NCI-H1092 (cell line): ENCODE data around the gene AFF1.
"Not testable (repeated sequence)": the region's sequence is repeated elsewhere in the genome, so short reads cannot be mapped to it uniquely, and the experiment has no call there.

Source experiments
- DNase-seq: peaks from one replicate; lab custom pipeline; 2025; lab: John Stamatoyannopoulos, UW

AFF1 gene

DNA sequence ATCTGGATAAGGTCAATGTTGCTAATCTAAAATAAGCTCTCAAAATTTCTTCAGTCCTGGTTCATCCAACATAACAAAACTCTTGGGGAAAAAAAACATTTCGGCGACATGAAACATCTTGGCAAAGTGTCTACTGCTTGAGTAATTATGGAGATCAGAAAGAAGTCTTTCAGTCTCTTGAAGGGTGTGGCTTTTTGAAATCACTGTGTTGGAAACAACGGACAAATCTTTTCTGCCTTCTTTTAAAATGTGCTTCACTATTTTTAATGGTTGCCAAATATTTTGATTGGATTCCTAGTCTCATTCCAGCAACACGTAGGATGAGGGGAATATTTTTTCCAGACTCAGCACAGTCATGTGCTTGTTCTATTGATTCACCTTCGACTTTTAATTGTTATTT is 147.0 kb downstream of the AFF1 start:
- DNase-seq, result no peak

DNA sequence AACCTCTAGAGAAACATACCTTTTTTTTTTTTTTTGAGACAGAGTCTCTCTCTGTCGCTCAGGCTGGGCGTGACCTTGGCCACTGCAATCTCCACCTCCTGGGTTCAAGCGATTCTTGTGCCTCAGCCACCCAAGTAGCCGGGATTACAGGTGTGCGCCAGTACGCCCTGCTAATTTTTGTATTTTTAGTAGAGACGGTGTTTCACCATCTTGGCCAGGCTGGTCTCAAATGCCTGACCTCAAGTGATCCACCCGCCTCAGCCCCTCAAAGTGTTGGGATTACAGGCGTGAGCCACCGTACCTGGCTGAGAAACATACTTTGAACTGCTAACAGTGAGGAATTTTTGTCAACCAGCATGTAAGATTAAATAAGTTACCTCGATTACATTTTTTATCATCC is 150.9 kb downstream of the AFF1 start:
- DNase-seq, result not testable (repeated sequence)

DNA sequence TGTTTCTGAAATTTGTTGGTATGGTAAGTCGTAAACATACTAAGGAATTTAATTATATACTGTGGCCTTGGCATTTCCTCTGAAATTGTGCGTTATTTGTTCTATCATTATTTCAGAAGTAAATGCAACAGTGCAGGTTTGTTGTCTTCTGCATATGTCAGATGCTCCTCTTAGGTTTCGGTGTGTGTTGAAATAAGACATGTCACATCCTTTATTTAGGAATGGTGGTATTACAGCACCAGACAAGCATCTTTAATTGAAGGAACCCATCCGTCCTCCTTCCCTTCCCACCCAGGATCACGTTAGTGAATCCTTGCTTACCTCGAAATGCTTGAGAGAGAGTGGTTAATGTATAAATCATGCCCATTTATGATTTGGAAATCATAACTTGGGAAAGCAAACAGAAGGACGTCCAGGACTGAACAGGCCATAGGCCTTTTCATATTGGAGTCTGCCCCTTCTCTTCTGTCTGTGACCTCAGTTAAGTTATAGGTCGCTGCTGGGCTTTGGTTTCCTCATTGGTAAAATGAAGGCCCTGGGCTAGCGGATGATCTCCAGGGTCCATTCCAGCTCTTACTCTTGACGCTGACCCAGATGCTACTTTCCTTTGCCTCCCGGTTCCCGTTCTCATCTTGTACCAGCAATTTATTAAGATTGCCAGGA is 151.5 kb downstream of the AFF1 start:
- no peak for DNase-seq

DNA sequence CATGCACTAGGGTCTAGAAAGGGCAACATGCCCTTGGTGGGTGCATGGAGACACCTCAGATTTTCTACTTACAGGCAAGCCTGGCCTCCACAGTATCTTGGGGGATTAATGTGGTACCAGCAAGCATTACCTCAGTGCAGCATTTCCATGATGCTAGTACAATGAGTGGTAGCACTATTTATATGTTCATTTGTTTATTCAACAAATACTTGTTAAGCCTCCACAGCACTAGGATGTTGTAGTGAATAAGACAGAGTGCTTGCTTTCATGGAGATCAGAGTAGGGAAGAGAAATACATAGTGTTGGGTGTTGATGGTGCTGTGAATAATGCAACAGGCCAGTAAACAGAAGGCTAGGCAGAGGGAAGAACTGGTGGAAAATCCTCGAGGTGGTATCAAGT is 152.2 kb downstream of the AFF1 start:
- no peak for DNase-seq

DNA sequence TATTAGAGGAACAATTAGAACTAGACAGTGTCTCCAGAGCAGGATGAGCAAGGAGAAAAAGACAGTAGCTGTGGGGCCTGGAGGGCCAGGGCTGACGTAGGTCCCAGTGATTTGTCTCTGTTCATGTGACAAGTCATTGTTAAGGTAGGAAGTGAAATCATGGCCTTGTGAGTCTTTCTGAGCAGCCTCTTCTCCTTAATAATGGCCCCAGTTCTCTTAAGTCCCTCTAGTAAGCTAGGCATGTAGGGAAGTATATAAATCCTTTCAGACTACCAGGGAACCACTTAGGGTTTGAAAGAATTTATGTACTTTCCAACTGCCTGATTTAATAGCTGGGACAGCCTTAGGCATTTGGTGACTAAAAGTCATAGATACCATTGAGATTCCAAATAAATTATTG is 152.6 kb downstream of the AFF1 start:
- DNase-seq, result no peak

DNA sequence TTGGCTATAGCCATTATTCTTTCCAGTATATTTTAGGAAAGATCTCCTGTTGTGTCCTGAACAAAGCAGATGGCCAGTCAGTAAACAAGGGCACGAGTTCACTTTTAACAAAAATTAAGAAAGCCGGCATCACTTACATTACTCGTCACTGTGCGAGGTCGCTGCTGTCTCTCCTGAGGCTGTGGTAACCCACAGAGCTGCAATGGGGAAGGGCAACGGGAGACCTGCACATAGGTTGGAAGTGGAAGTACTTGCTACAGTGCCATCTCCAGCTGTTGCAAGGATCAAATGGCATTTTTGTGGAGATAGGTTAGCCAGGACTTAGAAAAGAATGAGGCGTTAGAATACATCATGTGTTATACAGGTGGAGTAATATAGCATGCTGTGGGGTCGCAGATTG is 153.4 kb downstream of the AFF1 start:
- DNase-seq, result no peak

DNA sequence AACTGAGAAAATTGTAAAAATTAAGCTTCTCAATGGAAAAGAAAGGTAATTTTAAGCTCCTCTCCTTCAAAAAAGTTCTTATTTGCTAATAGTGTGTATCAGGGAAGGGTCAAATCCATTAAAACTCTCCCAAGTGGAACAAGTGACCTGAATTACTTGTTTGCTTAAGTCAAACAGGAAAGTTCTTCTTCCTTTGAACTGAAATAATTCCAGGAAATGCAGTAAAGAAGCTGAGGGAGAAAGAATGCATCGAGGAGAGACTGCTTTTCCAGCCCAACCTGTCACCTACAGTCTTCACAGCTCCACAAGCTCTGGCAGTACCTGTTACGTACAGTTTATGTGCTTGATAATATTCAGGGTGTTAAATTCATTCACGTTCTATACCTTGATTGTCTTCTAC is 154.6 kb downstream of the AFF1 start:
- no peak for DNase-seq

DNA sequence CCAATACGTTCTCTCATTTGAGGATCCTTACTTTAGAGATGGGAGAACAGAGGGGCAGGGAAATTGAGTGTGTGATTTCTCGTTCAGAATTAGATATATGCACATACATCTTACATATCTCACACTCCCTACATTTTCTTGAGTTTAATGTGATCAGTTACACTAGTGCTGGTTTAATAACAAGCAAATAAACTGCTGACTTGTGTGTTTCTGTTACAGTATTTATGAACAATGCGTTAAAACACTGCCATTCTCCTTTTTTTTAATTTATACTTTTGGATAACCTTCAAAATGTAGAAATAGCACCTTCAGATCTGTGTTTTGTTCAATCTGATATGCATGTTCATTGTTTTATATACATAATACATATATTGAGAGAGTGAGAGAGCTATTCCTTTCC is 155.5 kb downstream of the AFF1 start:
- DNase-seq, result no peak

DNA sequence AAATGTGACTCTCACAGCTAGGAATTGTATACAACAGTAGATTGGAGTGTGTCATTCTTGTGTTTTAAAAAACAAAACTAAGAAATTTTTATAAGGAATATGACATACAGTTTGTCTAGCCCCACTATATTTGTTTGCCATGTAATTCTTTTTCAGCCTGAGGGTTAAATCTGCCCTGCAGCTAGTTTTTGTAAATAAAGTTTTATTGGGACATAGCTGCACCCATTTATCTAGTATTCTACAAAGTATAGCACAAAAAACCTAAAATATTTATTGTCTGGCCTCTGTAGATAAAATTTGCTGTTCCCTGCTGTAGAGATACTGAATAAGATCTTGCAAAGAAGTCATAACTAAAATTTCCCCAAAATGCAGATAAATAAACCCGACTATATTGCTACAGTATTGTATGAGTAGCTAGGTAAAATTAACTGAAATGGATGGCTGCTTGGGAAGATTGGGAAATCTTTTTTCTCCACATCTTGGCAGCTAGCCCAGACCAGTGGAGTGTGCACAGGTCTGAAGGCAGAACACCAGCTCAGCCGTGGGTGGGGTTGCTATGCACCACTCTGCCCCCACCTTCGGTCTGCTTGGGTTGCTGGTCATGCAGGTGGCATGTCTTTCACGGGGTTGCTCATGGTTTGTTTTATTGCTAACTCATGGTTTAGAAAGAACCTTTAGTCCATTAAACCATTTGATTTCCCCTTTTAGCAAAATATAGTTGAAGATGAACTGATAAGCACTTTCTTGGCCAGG is 157.8 kb downstream of the AFF1 start:
- peak; percentile 49 for DNase-seq

DNA sequence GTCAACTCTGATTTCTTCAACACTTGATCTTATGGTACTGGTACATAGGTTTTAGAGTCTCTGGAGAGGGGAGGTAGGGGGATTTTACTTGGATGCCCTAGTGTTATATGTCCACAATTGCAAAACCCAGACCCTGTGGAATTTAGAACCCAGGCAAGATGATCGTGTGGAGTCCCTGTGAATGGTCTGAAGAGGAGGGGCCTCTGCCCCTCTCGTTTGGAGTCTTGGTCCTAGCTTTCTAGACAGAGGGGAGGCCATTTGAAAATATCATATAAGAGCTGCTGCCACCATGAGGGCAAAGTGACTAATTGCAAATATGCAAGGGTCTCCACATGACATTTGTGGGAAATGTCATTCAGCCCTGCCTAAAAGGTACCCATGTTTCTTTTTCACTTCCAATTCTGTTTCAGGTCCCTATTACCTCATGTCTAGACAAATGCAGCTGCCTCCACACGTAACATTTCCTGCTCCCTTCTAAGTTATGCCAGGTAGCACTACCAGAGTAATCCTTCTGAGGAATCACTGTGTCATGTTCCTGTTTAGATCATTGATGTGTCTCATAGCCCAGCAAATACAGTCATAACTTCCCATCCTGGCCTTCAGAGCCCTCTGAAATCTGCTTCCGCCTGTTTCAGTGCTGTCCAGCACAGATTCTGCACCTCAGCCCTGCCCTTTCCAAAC is 158.8 kb downstream of the AFF1 start:
- DNase-seq, result peak; percentile 59

DNA sequence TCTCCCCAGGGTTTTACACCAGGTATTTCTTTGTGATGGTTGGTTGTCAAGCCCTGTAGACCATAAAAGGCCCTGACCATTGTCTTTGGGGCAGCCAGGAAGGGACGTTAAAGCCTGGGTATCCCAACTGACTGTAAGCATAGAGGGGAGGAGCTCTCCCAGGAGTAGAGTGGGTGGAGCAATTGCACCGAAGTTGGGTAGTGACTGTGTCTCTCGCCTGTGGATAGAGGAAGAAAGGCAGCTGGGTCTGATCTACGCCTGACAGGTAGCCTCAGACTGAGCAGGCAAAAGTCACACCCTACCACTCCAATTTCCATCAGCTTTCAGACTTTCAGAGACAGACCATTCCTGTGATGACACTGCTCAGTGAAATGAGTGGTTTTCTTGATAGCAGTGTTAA is 162.3 kb downstream of the AFF1 start:
- DNase-seq, result no peak

DNA sequence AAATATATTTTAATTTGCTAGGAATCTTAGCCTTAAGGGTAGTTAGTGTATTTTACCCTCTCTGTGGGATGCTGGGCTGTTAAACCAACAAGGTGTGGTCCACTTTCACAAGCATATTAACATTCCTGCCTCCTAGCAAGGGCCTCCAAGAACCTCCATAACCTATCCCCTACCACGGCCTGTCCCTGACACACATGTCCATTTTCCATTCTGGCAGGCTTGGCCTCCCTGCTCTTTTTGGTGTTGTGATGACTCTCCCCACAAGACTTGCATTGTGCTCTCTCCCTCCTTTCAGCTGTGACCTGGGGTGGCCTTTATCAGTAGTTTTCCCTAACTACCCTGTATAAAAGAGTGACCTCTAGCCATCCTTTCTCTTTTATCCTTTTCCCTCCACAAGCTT is 165.4 kb downstream of the AFF1 start:
- DNase-seq, result no peak

DNA sequence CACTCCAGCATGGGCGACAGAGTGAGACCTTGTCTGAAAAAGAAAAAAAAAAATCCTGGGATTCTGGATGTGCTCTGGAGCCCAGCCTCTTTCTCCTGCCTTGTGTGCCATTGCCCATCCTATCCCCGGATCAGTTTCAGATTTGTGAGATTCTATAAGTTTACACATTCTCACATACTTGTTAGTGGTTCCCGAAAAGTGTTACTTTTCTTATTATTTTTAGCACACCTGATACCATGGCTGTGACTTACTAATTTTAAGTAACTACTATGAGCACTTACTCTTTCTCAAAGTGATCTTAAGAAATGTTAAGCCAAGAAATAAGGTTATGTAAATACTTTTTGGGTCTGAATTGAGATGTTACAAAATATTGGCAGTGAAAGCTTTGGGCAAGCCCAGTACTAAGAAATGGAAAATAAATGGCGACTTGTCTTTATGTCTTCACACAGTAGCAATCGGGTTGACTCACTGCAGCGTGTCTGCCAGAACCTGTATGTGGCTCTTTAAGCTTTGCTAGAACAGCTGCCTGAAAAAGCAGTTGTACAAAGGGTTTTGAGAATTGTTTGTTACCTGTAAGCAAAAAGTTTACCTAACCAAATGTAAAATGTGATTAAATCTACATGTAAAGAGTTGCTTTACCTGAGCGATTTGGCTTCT is 166.9 kb downstream of the AFF1 start:
- no peak for DNase-seq

DNA sequence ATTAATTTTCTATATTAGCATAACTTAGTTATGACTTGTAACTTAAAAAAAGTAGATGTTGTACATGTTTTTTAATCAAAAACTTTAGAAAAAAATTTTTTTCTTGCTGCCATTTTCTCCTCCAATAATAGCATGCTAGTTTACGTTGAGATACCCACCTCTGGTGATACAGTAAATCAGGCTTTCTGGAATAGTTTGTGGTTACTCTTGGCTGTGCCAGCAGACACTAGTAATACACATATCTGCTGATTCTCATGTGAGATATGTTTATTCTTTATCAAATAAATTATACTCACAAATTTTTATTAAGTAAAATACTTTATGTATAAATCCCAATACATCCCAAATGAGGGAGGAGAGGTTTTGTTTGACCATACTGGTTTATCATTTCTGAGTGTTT is 168.3 kb downstream of the AFF1 start:
- no peak for DNase-seq

DNA sequence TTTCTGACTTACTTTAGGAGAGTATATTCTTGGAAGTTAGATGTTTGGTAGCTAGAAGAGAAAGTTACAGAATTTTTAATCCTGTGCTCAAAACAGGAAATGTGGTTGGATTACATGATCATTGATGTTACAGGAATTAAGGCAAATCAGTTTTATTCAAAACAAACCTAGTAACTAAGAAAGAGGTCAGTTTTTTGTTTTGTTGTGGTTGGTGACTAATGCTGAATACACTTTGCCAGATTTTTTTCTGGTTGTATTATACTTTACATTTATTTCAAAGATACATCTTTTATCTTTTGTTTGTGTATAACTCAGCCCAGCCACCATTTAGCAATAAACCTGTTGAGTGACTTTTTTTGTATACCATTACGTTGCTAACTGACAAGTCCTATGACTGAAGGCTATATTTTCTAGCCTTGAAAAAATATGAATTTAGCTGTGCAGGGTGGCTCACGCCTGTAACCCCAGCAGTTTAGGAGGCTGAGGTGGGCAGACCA is 168.9 kb downstream of the AFF1 start:
- DNase-seq, result no peak

DNA sequence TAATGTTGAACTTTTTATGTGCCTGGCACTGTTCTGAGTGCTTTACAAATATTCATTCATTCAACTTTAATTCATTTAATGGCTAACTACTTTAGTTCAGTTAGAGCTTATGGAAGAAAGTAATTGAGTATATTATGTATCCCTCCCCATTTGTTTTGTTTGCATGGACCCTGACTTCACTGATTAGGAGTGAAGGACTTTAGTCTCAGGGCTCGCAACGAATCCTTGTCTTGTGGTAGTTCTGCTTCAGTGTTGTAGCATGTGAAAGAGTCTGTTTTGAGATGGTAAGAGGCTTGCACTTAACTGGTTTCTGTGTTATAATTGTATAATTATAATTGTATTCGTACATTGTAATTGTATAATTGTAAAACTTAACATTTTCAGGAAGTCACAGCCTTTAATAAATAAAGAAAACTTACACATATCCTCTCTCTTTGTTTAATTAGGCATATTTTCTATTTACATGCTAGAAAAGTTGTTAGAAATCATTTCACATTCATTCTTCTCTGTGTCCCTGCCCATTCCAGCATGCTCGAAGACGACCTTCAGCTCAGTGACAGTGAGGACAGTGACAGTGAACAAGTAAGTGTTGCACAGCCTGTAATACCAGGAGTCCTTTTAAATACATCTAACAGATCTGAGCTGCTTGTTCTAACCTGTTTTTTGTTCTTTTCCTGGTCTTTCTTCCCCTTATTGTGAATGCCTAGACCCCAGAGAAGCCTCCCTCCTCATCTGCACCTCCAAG is 170.5 kb downstream of the AFF1 start:
- DNase-seq, result no peak

DNA sequence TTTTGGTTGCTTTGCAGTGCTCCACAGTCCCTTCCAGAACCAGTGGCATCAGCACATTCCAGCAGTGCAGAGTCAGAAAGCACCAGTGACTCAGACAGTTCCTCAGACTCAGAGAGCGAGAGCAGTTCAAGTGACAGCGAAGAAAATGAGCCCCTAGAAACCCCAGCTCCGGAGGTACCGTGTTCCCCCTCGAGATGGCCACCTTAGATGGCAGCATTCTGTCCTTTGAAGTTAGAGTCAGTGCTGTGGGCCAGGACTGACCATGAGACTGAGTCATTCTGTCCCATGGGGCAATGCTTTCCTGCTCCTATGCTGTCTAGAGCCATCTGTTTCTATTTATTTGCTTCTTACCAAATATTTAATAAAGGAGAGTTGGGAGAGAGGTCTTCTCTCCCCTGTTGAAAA is 173.3 kb downstream of the AFF1 start:
- DNase-seq, result no peak

DNA sequence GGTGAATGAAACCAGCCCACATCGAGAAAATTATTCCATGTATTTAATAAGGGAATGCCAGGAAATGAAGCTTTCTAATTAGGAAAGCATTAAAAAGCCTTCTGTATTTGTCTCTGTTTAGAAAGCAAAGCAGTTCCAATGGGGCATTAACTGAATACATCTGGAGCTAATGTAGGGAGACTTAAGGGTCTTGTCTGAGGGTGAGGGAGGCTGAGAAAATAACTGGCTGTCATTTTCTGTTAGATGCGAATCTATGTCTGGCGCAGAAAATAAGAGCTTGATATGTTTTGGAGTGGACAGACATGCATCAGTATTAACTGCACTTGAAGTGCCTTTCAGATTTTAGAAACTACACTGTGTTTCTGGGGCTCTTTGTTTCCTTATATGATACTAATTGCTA is 174.3 kb downstream of the AFF1 start:
- no peak for DNase-seq

DNA sequence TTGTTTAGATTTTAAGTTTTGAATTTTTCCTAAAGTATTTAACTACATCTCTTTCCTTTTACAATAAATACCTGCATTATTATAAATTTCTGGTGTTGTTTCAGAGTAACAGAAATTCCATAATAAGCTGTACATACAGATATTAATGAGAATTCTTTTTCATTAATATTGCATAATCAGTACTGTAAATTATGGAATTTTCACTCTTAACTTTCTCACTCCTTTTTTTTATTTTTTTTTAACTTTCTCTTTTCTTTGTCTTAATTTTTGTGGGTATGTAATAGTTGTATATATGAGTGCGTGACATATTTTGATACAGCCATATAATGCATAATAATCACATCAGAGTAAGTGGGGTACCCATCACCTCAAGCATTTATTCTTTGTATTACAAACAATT is 175.1 kb downstream of the AFF1 start:
- DNase-seq, result no peak

DNA sequence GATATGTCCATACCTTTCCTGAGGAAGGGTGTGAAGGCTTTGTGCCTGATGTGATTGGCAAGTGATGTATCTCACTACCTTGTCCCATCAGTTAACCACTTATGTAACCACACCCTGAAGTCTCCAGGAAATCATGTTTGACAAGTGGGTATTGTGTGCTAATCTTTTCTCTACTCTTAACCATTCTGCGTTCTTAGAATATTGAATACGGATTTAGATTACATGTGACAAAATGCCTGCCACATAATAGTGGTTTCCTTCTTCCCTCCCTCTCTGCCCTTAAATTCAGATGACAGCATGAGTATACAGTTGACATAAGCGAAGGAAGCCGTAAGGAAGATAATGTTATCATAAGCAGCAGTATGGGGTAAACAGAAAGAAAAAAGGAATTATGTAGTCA is 177.3 kb downstream of the AFF1 start:
- DNase-seq, result no peak

DNA sequence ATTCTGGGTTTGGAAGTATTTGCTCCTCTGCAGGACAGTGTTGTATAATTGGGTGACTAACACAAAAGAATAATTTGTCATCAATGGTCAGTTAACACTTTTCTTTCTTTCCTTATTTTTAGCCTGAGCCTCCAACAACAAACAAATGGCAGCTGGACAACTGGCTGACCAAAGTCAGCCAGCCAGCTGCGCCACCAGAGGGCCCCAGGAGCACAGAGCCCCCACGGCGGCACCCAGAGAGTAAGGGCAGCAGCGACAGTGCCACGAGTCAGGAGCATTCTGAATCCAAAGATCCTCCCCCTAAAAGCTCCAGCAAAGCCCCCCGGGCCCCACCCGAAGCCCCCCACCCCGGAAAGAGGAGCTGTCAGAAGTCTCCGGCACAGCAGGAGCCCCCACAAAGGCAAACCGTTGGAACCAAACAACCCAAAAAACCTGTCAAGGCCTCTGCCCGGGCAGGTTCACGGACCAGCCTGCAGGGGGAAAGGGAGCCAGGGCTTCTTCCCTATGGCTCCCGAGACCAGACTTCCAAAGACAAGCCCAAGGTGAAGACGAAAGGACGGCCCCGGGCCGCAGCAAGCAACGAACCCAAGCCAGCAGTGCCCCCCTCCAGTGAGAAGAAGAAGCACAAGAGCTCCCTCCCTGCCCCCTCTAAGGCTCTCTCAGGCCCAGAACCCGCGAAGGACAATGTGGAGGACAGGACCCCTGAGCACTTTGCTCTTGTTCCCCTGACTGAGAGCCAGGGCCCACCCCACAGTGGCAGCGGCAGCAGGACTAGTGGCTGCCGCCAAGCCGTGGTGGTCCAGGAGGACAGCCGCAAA is 179.6 kb downstream of the AFF1 start:
- DNase-seq, result no peak
